ENCODE data around the gene MAP3K14.

Gene MAP3K14

GRCh38 chr17:45223539-45224528 lies 93.0 kb downstream of the MAP3K14 start:
- DNase-seq (ENCODE audit: low spot score), result no peak

GRCh38 chr17:45222996-45223538 lies 93.8 kb downstream of the MAP3K14 start:
- no peak for DNase-seq (ENCODE audit: low spot score)

- DNase-seq (ENCODE audit: low spot score), result no peak
These were observed 94.4 kb downstream of the MAP3K14 start for GRCh38 chr17:45222289-45222995.

- DNase-seq (ENCODE audit: low spot score), result no peak
These were observed 94.9 kb downstream of the MAP3K14 start for GRCh38 chr17:45222014-45222288.

- DNase-seq (ENCODE audit: low spot score), result peak; percentile 82
These were observed 95.5 kb downstream of the MAP3K14 start, which contains the start of gene FMNL1 for GRCh38 chr17:45221081-45222013. FMNL1 (plus strand) TSS chr17:45221885; CDS start chr17:45222125, 240 bp downstream.

- no peak for DNase-seq (ENCODE audit: low spot score)
These were observed 96.7 kb downstream of the MAP3K14 start for GRCh38 chr17:45220079-45220478.

- DNase-seq (ENCODE audit: low spot score), result peak; percentile 83
These were observed 97.7 kb downstream of the MAP3K14 start for GRCh38 chr17:45218895-45219661.
